K562 (cell line): ENCODE results near the gene RERG. TPM values are rescaled to one million over a fixed set of nuclear protein-coding genes. Genes with fewer than 3 reads are reported as not detected.

Experiments
- CREB3L1 ChIP-seq: fragments of 450-650 bp; IDR thresholded peaks from 2 replicates; pipeline ENCODE4 v1.6.1; 2014; ENCODE audit warnings: low read depth, mild to moderate bottlenecking, moderate library complexity, borderline replicate concordance
- ELK1 ChIP-seq: sonication (generic); formaldehyde crosslinking; IDR thresholded peaks from 2 replicates; pipeline ENCODE4 v1.8.1; 2022; ENCODE audit warnings: missing genetic modification reagents
- GTF2B ChIP-seq: IDR thresholded peaks from 2 replicates; pipeline ENCODE4 v1.6.1; 2011; ENCODE audit not compliant: insufficient read length; ENCODE audit errors: extremely low read depth
- IFI16 ChIP-seq: fragments of 250-450 bp; sonication (Bioruptor Pico); IDR thresholded peaks from 2 replicates; pipeline ENCODE4 v2.1.2; 2022; ENCODE audit warnings: mild to moderate bottlenecking, inconsistent platforms
- STAT5A ChIP-seq: IDR thresholded peaks from 2 replicates; pipeline ENCODE4 v1.6.1; 2012; ENCODE audit warnings: low read length, inconsistent platforms, borderline replicate concordance
- STAT6 ChIP-seq: sonication (generic); formaldehyde crosslinking; IDR thresholded peaks from 2 replicates; pipeline ENCODE4 v1.8.1; 2023; ENCODE audit warnings: mild to moderate bottlenecking, missing genetic modification reagents
- ZEB2 ChIP-seq: fragments of 450-650 bp; IDR thresholded peaks from 2 replicates; pipeline ENCODE4 v1.6.1; 2016
- ZFX ChIP-seq: sonication (generic); formaldehyde crosslinking; IDR thresholded peaks from 2 replicates; pipeline ENCODE4 v1.8.0; 2022; ENCODE audit warnings: mild to moderate bottlenecking, missing genetic modification reagents, moderate library complexity
- ZNF398 ChIP-seq: fragments of 250-450 bp; sonication (Bioruptor Pico); IDR thresholded peaks from 2 replicates; pipeline ENCODE4 v1.8.0; 2021; ENCODE audit warnings: moderate library complexity, mild to moderate bottlenecking, inconsistent platforms
- ZNF76 ChIP-seq: fragments of 250-450 bp; sonication (Bioruptor Pico); IDR thresholded peaks from 2 replicates; pipeline ENCODE4 v1.4.0; 2020; ENCODE audit warnings: mild to moderate bottlenecking, moderate library complexity, borderline replicate concordance
- polyA plus RNA-seq, 8 experiments: library from polyadenylated mRNA; depleted of rRNA in 4 of 8; stranded (reverse) in 5 of 8; unstranded in 3 of 8; fragments of >200 nt; fragmentation: Nextera tagmentation in 2 of 8; fragmentation: Illumina TruSeq in 1 of 8; extraction: Ambion mirVana in 2 of 8; extraction: Trizol in 1 of 8; gene quantifications; 2 replicates each; pipeline versions ENCODE4 v1.2.1 to v1.2.3, GENCODE V29; 2011 to 2014; ENCODE audit warnings: inconsistent platforms in 1 of 8, missing spikeins in 1 of 8
- total RNA-seq, 7 experiments: library from RNA; depleted of rRNA in 6 of 7; stranded (reverse); fragments of >200 nt in 6 of 7; fragmentation: Illumina TruSeq in 2 of 7; extraction: Trizol in 2 of 7; gene quantifications; 2 replicates each; pipeline versions ENCODE4 v1.2.1 to v1.2.3, GENCODE V29; 2011 to 2021; ENCODE audit warnings: low replicate concordance in 1 of 7

RERG gene
- total and polyA plus RNA-seq, 9 of the 15 experiments (the other 6 are each of a cell fraction or from before 2014, with no cell fraction given): 2.2 to 7.3 (median 3.0) TPM

GRCh38 chr12:15115434-15115833, 105.8 kb downstream of the RERG start (continued):
- TF ChIP-seq ZNF398 (CRISPR knock-in tag) (no peak), ZNF76 (CRISPR knock-in tag) (no peak), ELK1 (CRISPR knock-in tag) (no peak), STAT6 (no peak), STAT5A (no peak), GTF2B (no peak), ZFX (CRISPR knock-in tag) (no peak), CREB3L1 (no peak), IFI16 (CRISPR knock-in tag) (no peak), ZEB2 (no peak)
